A549 (cell line): ENCODE measurements around the gene FANCI.

ENCODE experiments used
- CTCF ChIP-seq: fragments of >200 bp; sonication (Bioruptor Twin); formaldehyde crosslinking; IDR thresholded peaks from 3 replicates; pipeline ENCODE4 v1.5.1; 2016
- POLR2A ChIP-seq: IDR thresholded peaks from 2 replicates; pipeline ENCODE4 v1.6.1; 2012; ENCODE audit warnings: mild to moderate bottlenecking, low read length

GRCh38 chr15:89335298-89336041 lies 91.7 kb downstream of the FANCI start:
- TF ChIP-seq CTCF, result no peak
- TF ChIP-seq POLR2A, result no peak
